Esophagus muscularis mucosa (tissue), 4 donors: ENCODE results near the gene STX18. TPM values are rescaled to one million over a fixed set of nuclear protein-coding genes. Genes with fewer than 3 reads are reported as not detected.

Source experiments
- DNase-seq: peaks from one replicate; pipeline ENCODE4 v3.0.0-alpha.2; 2017; ENCODE audit errors: extremely low spot score
- H3K27ac ChIP-seq, 4 donors: fragments of 200-600 bp; sonication (generic); replicated peaks in 1 of 4; 1 replicate in 3 of 4; 2 replicates in 1 of 4; pipeline ENCODE4 v1.5.1; 2016 to 2019; ENCODE audit warnings: mild to moderate bottlenecking in 1 of 4
- H3K27me3 ChIP-seq, 4 donors: fragments of 200-600 bp; sonication (generic); one replicate each; pipeline versions ENCODE4 v1.5.1 to v1.6.0; 2016 to 2019
- H3K36me3 ChIP-seq, 4 donors: fragments of 200-600 bp; sonication (generic); one replicate each; pipeline ENCODE4 v1.5.1; 2016 to 2019
- H3K4me1 ChIP-seq, 4 donors: fragments of 200-600 bp; sonication (generic); one replicate each; pipeline ENCODE4 v1.5.1; 2016 to 2019
- H3K4me3 ChIP-seq, 4 donors: fragments of 200-600 bp; sonication (generic); 1 replicate in 2 of 4; 2 replicates in 2 of 4; pipeline ENCODE4 v1.5.1; 2016 to 2019; ENCODE audit warnings: mild to moderate bottlenecking in 4 of 4, moderate library complexity in 1 of 4
- H3K9me3 ChIP-seq, 4 donors: fragments of 200-600 bp; sonication (generic); 1 replicate in 3 of 4; 2 replicates in 1 of 4; pipeline ENCODE4 v1.5.1; 2016 to 2019
- CTCF ChIP-seq, 3 experiments: fragments of 200-600 bp in 2 of 3; fragments of 450-650 bp in 1 of 3; sonication (generic) in 2 of 3; IDR thresholded peaks; one replicate each; pipeline ENCODE4 v1.5.1; 2017 to 2019; ENCODE audit warnings: antibody characterized with exemption in 3 of 3, mild to moderate bottlenecking in 2 of 3, moderate library complexity in 1 of 3
- EP300 ChIP-seq: sonication (generic); formaldehyde crosslinking; IDR thresholded peaks from one replicate; pipeline ENCODE4 v1.6.1; 2017; ENCODE audit warnings: antibody characterized with exemption
- POLR2A ChIP-seq: fragments of 450-650 bp; IDR thresholded peaks from one replicate; pipeline ENCODE4 v1.6.1; 2017; ENCODE audit warnings: antibody characterized with exemption, moderate library complexity, mild to moderate bottlenecking, low read depth
- POLR2AphosphoS5 ChIP-seq, 2 donors: sonication (generic); formaldehyde crosslinking; IDR thresholded peaks; one replicate each; pipeline ENCODE4 v1.6.1; 2017; ENCODE audit warnings: antibody characterized with exemption in 2 of 2
- WGBS: methylation state at CpG from one replicate; pipeline ENCODE4 v1.1.5; 2018; 5-methylcytosine and 5-hydroxymethylcytosine counted together
- intact Hi-C: fragments of 100-400 bp; cut with DNase I; formaldehyde crosslinking; loops from one replicate; pipeline ENCODE4 v1.15.1; 2023
- total RNA-seq, 4 donors: library from RNA; depleted of rRNA; stranded (reverse); fragments of >200 nt; gene quantifications; one replicate each; pipeline versions ENCODE4 v1.1.0 to v1.2.1, GENCODE V29; 2016

The STX18 gene
- total RNA-seq, 4 donors from 2014 or later: 14.5 to 21.0 (median 17.8) TPM

GRCh38 chr4:4427121-4427870, 114.6 kb downstream of the STX18 start:
- Histone ChIP-seq H3K4me1 (no peaks in the 10 kb centered on the region), H3K9me3 (no peaks in the 10 kb centered on the region), H3K27ac (no peak overlapping the region), H3K36me3 (peaks cover 20 to 65% (median 43%) of the 10 kb centered on the region in 4 donors), H3K4me3 (no peak overlapping the region), H3K27me3 (no peaks in the 10 kb centered on the region)
- WGBS: 94% methylated on average over 10 of the region's 12 CpGs
- no peak for DNase-seq
- intact Hi-C loops: no loop called here
- TF ChIP-seq POLR2A (no peak), EP300 (no peak), CTCF (IDR thresholded peaks at IDR 0.05) (no peak), POLR2AphosphoS5 (IDR thresholded peaks at IDR 0.05) (no peak)

GRCh38 chr4:4426511-4427120, 115.2 kb downstream of the STX18 start:
- Histone ChIP-seq H3K36me3 (peaks cover 27 to 66% (median 47%) of the 10 kb centered on the region in 4 donors), H3K27me3 (no peaks in the 10 kb centered on the region), H3K9me3 (no peaks in the 10 kb centered on the region), H3K4me3 (no peak overlapping the region), H3K27ac (no peak overlapping the region), H3K4me1 (no peaks in the 10 kb centered on the region)
- WGBS: 89% methylated on average over 11 of the region's 11 CpGs
- intact Hi-C loops: no loop called here
- no peak for DNase-seq
- TF ChIP-seq POLR2A (no peak), POLR2AphosphoS5 (IDR thresholded peaks at IDR 0.05) (no peak), CTCF (IDR thresholded peaks at IDR 0.05) (no peak), EP300 (no peak)

GRCh38 chr4:4425696-4426095, 116.2 kb downstream of the STX18 start:
- Histone ChIP-seq H3K27ac (no peak overlapping the region), H3K9me3 (no peaks in the 10 kb centered on the region), H3K36me3 (peaks cover 32 to 75% (median 54%) of the 10 kb centered on the region in 4 donors), H3K4me3 (no peak overlapping the region), H3K27me3 (no peaks in the 10 kb centered on the region), H3K4me1 (no peaks in the 10 kb centered on the region)
- WGBS: 95% methylated on average over 7 of the region's 7 CpGs
- TF ChIP-seq CTCF (IDR thresholded peaks at IDR 0.05): no peak
- no peak for TF ChIP-seq POLR2AphosphoS5 (IDR thresholded peaks at IDR 0.05)
- no peak for TF ChIP-seq POLR2A
- no peak for TF ChIP-seq EP300
- no peak for DNase-seq
- intact Hi-C loops: no loop called here

- no peaks in the 10 kb centered on the region for H3K27me3 ChIP-seq
- no peak overlapping the region for H3K4me3 ChIP-seq
- intact Hi-C loops: no loop called here
- H3K36me3 ChIP-seq: peaks cover 37 to 80% (median 59%) of the 10 kb centered on the region in 4 donors
- DNase-seq: no peak
- 94% methylated on average over 13 of the region's 13 CpGs for WGBS
- no peak overlapping the region for H3K27ac ChIP-seq
- H3K4me1 ChIP-seq: no peaks in the 10 kb centered on the region
- H3K9me3 ChIP-seq: no peaks in the 10 kb centered on the region
- TF ChIP-seq EP300 (no peak), POLR2A (no peak), CTCF (IDR thresholded peaks at IDR 0.05) (no peak), POLR2AphosphoS5 (IDR thresholded peaks at IDR 0.05) (no peak)
These were observed 116.6 kb downstream of the STX18 start for GRCh38 chr4:4425119-4425690.
